Endothelial cell of umbilical vein (primary cell): Measurements from ENCODE around the gene DTL. TPM values are rescaled to one million over a fixed set of nuclear protein-coding genes. Genes with fewer than 3 reads are reported as not detected.

Source experiments
- BruUV-seq: library from RNA; stranded (reverse); fragments of 400-500 nt; replicated peaks from 2 replicates; lab custom pipeline; 2021; lab: Mats Ljungman, UMichigan
- CTCF ChIA-PET: fragments of 300-600, 350-600 bp; sonication (Branson Sonifier 250); formaldehyde crosslinking; loops from one replicate; lab custom pipeline; 2021; ENCODE audit warnings: antibody characterized with exemption, inconsistent platforms; lab: Charles Lee
- POLR2A ChIA-PET: fragments of 300-600, 350-600 bp; sonication (Branson Sonifier 250); formaldehyde crosslinking; loops from one replicate; lab custom pipeline; 2021; ENCODE audit warnings: antibody characterized with exemption, inconsistent platforms; lab: Charles Lee
- DNase-seq: peaks from one replicate; pipeline ENCODE4 v3.0.0-alpha.2; 2011; ENCODE audit warnings: low read depth, low spot score
- FAIRE-seq: peaks from 2 replicates; lab custom pipeline; 2011; peaks lifted over from hg19 to GRCh38; lab: Jason Lieb, UNC
- H2AFZ ChIP-seq: 2 replicates; pipeline ENCODE4 v1.6.0; 2012; ENCODE audit warnings: low read depth, low read length, control low read depth, inconsistent platforms
- H3K27ac ChIP-seq: 2 replicates; pipeline ENCODE4 v1.5.1; 2011; ENCODE audit warnings: low read depth, mild to moderate bottlenecking, control low read depth, low read length, moderate library complexity; ENCODE audit not compliant: insufficient read depth
- H3K27me3 ChIP-seq, 2 experiments: 2 replicates each; pipeline versions ENCODE4 v1.6.0 to v1.6.1; 2011; ENCODE audit warnings: low read length in 2 of 2, mixed read lengths in 1 of 2; ENCODE audit not compliant: control insufficient read depth in 2 of 2, insufficient read depth in 2 of 2
- H3K36me3 ChIP-seq, 2 experiments: 2 replicates in 1 of 2; 3 replicates in 1 of 2; pipeline ENCODE4 v1.5.1; 2011; ENCODE audit warnings: low read length in 2 of 2, mild to moderate bottlenecking in 1 of 2, moderate library complexity in 1 of 2; ENCODE audit not compliant: control insufficient read depth in 2 of 2, insufficient read depth in 2 of 2; ENCODE audit errors: extremely low read depth in 1 of 2
- H3K4me1 ChIP-seq: 3 replicates; pipeline ENCODE4 v1.5.1; 2011; ENCODE audit warnings: mild to moderate bottlenecking, low read length; ENCODE audit not compliant: control insufficient read depth, insufficient read depth; ENCODE audit errors: extremely low read depth
- H3K4me2 ChIP-seq: 2 replicates; pipeline ENCODE4 v1.6.1; 2011; ENCODE audit warnings: low read length, control low read depth, mixed read lengths; ENCODE audit not compliant: insufficient read depth
- H3K4me3 ChIP-seq, 3 experiments: fragments of 200-600 bp in 1 of 3; sonication (generic), shearing (Covaris generic) in 1 of 3; replicated peaks in 1 of 3; 2 replicates each; pipeline ENCODE4 v1.5.1; 2011 to 2016; ENCODE audit warnings: control low read depth in 3 of 3, low read length in 3 of 3, mild to moderate bottlenecking in 2 of 3, inconsistent platforms in 1 of 3, low read depth in 1 of 3, moderate library complexity in 1 of 3; ENCODE audit not compliant: insufficient read depth in 1 of 3
- H3K79me2 ChIP-seq: 2 replicates; pipeline ENCODE4 v1.6.0; 2012; ENCODE audit warnings: low read length, inconsistent platforms; ENCODE audit not compliant: control insufficient read depth, insufficient read depth
- H3K9ac ChIP-seq: replicated peaks from 2 replicates; pipeline ENCODE3; 2011; ENCODE audit warnings: low read length, control low read depth; ENCODE audit not compliant: insufficient read depth; ENCODE audit errors: extremely low read depth
- H3K9me1 ChIP-seq: replicated peaks from 3 replicates; pipeline ENCODE4 v1.6.0; 2011; ENCODE audit warnings: mild to moderate bottlenecking, low read length; ENCODE audit not compliant: control insufficient read depth, insufficient read depth; ENCODE audit errors: extremely low read depth
- H3K9me3 ChIP-seq: replicated peaks from 2 replicates; pipeline ENCODE4 v1.5.1; 2012; ENCODE audit warnings: low read length, inconsistent platforms; ENCODE audit not compliant: control insufficient read depth, insufficient read depth
- H4K20me1 ChIP-seq: replicated peaks from 2 replicates; pipeline ENCODE3; 2011; ENCODE audit warnings: mild to moderate bottlenecking, low read length; ENCODE audit not compliant: control insufficient read depth, insufficient read depth; ENCODE audit errors: extremely low read depth
- EZH2 ChIP-seq: IDR thresholded peaks from 2 replicates; pipeline ENCODE4 v1.6.1; 2012; ENCODE audit warnings: borderline replicate concordance, low read depth, mild to moderate bottlenecking, moderate library complexity, low read length, inconsistent platforms; ENCODE audit not compliant: severe bottlenecking
- JUN ChIP-seq: IDR thresholded peaks from 2 replicates; pipeline ENCODE4 v1.6.1; 2011; ENCODE audit warnings: borderline replicate concordance, low read depth; ENCODE audit not compliant: insufficient read length, insufficient read depth
- MYC ChIP-seq: IDR thresholded peaks from one replicate; pipeline ENCODE4 v1.6.1; 2011; ENCODE audit warnings: mild to moderate bottlenecking, low read depth, low read length
- POLR2A ChIP-seq: IDR thresholded peaks from 2 replicates; pipeline ENCODE4 v1.6.1; 2012; ENCODE audit warnings: low read depth, mild to moderate bottlenecking, control low read depth, low read length
- dilution Hi-C: fragments of 300-500 bp; cut with MboI; formaldehyde crosslinking; loops from one replicate; pipeline ENCODE4 v1.15.0; 2019; ENCODE audit warnings: low sequenced_read_pairs; ENCODE audit not compliant: extremely low pct_ligation_motif_present
- intact Hi-C: fragments of 100-400 bp; cut with micrococcal nuclease; formaldehyde crosslinking; loops from one replicate; pipeline ENCODE4 v1.10.0; 2022
- polyA plus RNA-seq, 4 experiments: library from polyadenylated mRNA; depleted of rRNA in 3 of 4; stranded (reverse) in 3 of 4; unstranded in 1 of 4; fragments of >200 nt; gene quantifications; 2 replicates each; pipeline versions ENCODE4 v1.2.1 to v1.2.3, GENCODE V29; 2011 to 2012; ENCODE audit warnings: missing spikeins in 1 of 4
- total RNA-seq: library from RNA; stranded (reverse); gene quantifications from 2 replicates; pipeline ENCODE4 v1.2.3, GENCODE V29; 2021
- TF ChIP-seq, protein P1 (sequence below): IDR thresholded peaks from 2 replicates; pipeline ENCODE4 v1.6.1; 2011; ENCODE audit not compliant: insufficient read depth, insufficient read length
- TF ChIP-seq, protein P2 (sequence below), 2 donors: IDR thresholded peaks; 1 replicate in 1 of 2; 2 replicates in 1 of 2; pipeline ENCODE4 v1.5.1; 2011; ENCODE audit warnings: low read length in 2 of 2, mild to moderate bottlenecking in 2 of 2, moderate library complexity in 2 of 2, control low read depth in 1 of 2, inconsistent platforms in 1 of 2, low read depth in 1 of 2; ENCODE audit not compliant: insufficient read depth in 1 of 2; ENCODE audit errors: extremely low read depth in 1 of 2

The DTL gene
- total and polyA plus RNA-seq, 2 donors (not counting 3 experiments of a cell fraction or from before 2014, with no cell fraction given), result 11.2 to 26.5 TPM

GRCh38 chr1:212012034-212012740, 23.4 kb upstream of the DTL start:
- POLR2A ChIA-PET, result no interaction called here
- CTCF ChIA-PET, result interaction anchor here (0.8 to 2.9 kb wide), 12 partner anchors 9 to 444 kb away, joined by 3 to 25 read pairs (median 4); partner anchors contain the start of genes DTL and INTS7
- peaks cover 4% of the 10 kb centered on the region for H3K4me1 ChIP-seq
- intact Hi-C loops, result loop anchor here (1.0 to 5.0 kb wide), 6 partner anchors 23 to 444 kb away; partner anchors contain the start of genes DTL, INTS7 and PPP2R5A
- no TSS peak for BruUV-seq
- TF ChIP-seq, protein P1, sequence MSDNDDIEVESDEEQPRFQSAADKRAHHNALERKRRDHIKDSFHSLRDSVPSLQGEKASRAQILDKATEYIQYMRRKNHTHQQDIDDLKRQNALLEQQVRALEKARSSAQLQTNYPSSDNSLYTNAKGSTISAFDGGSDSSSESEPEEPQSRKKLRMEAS, result no peak
- TF ChIP-seq, protein P2, sequence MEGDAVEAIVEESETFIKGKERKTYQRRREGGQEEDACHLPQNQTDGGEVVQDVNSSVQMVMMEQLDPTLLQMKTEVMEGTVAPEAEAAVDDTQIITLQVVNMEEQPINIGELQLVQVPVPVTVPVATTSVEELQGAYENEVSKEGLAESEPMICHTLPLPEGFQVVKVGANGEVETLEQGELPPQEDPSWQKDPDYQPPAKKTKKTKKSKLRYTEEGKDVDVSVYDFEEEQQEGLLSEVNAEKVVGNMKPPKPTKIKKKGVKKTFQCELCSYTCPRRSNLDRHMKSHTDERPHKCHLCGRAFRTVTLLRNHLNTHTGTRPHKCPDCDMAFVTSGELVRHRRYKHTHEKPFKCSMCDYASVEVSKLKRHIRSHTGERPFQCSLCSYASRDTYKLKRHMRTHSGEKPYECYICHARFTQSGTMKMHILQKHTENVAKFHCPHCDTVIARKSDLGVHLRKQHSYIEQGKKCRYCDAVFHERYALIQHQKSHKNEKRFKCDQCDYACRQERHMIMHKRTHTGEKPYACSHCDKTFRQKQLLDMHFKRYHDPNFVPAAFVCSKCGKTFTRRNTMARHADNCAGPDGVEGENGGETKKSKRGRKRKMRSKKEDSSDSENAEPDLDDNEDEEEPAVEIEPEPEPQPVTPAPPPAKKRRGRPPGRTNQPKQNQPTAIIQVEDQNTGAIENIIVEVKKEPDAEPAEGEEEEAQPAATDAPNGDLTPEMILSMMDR (IDR thresholded peaks at IDR 0.05; ENCODE audit: extremely low read depth in 1 of 2, insufficient read depth in 1 of 2, low read depth in 1 of 2, low read length in 2 of 2), result peak; percentile 90 to 92
- TF ChIP-seq MYC (no peak), POLR2A (no peak), EZH2 (no peak), JUN (no peak)
- H3K27me3 ChIP-seq, result no peaks in the 10 kb centered on the region
- no peak overlapping the region for H3K27ac ChIP-seq
- H4K20me1 ChIP-seq, result no peaks in the 10 kb centered on the region
- no peak overlapping the region for H3K4me2 ChIP-seq
- no peaks in the 10 kb centered on the region for H3K79me2 ChIP-seq
- no peak overlapping the region for H3K4me3 ChIP-seq
- no peak overlapping the region for H3K9ac ChIP-seq
- dilution Hi-C loops, result no loop called here
- no peaks in the 10 kb centered on the region for H3K9me3 ChIP-seq
- DNase-seq (peak; percentile 70), FAIRE-seq (peak; percentile 79)
- no peak overlapping the region for H2AFZ ChIP-seq
- no peaks in the 10 kb centered on the region for H3K9me1 ChIP-seq
- peaks cover 0 to 6% of the 10 kb centered on the region in 2 experiments for H3K36me3 ChIP-seq
